ENCODE data around the gene TMPRSS6. TPM values are rescaled to one million over a fixed set of nuclear protein-coding genes. Genes with fewer than 3 reads are reported as not detected.

Gene TMPRSS6
- total and polyA plus RNA-seq, 2 donors from 2014 or later = 1.4 TPM; not detected in 1

GRCh38 chr22:37082251-37082873, 27.2 kb downstream of the TMPRSS6 start:
- Histone ChIP-seq H3K36me3 (ENCODE audit: control insufficient read depth in 2 of 3, insufficient read depth in 3 of 3, low read length in 3 of 3) (no peaks in the 10 kb centered on the region), H3K27me3 (ENCODE audit: control insufficient read depth, insufficient read depth, low read length) (no peaks in the 10 kb centered on the region)

GRCh38 chr22:37080838-37081237, 28.7 kb downstream of the TMPRSS6 start:
- no peak for FAIRE-seq
- no peak for DNase-seq
- Histone ChIP-seq H3K9ac (ENCODE audit: low read length in 3 of 3) (no peak overlapping the region), H3K4me1 (ENCODE audit: control insufficient read depth in 2 of 3, insufficient read depth in 2 of 3, low read depth in 1 of 3, low read length in 3 of 3) (peaks cover 0 to 3% (median 0%) of the 10 kb centered on the region in 3 donors), H3K36me3 (ENCODE audit: control insufficient read depth in 2 of 3, insufficient read depth in 3 of 3, low read length in 3 of 3) (no peaks in the 10 kb centered on the region), H3K27ac (ENCODE audit: low read depth in 2 of 2, low read length in 2 of 2) (no peak overlapping the region), H3K4me3 (ENCODE audit: low read length in 3 of 3) (no peak overlapping the region), H3K9me3 (ENCODE audit: control insufficient read depth in 2 of 3, insufficient read depth in 1 of 3, low read length in 3 of 3) (no peaks in the 10 kb centered on the region), H3K27me3 (ENCODE audit: control insufficient read depth, insufficient read depth, low read length) (no peaks in the 10 kb centered on the region)
- TF ChIP-seq, protein P1, sequence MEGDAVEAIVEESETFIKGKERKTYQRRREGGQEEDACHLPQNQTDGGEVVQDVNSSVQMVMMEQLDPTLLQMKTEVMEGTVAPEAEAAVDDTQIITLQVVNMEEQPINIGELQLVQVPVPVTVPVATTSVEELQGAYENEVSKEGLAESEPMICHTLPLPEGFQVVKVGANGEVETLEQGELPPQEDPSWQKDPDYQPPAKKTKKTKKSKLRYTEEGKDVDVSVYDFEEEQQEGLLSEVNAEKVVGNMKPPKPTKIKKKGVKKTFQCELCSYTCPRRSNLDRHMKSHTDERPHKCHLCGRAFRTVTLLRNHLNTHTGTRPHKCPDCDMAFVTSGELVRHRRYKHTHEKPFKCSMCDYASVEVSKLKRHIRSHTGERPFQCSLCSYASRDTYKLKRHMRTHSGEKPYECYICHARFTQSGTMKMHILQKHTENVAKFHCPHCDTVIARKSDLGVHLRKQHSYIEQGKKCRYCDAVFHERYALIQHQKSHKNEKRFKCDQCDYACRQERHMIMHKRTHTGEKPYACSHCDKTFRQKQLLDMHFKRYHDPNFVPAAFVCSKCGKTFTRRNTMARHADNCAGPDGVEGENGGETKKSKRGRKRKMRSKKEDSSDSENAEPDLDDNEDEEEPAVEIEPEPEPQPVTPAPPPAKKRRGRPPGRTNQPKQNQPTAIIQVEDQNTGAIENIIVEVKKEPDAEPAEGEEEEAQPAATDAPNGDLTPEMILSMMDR (IDR thresholded peaks at IDR 0.05; ENCODE audit: borderline replicate concordance, extremely low read depth, insufficient read depth) = no peak
- intact Hi-C loops (cut with DNase I) = loop anchor here (10.0 kb wide), 1 partner anchor 124 kb away; no protein-coding TSS in a partner anchor

More at GRCh38 chr22:37082251-37082873, 27.2 kb downstream of the TMPRSS6 start:
- intact Hi-C loops (cut with DNase I) = loop anchor here (10.0 kb wide), 1 partner anchor 122 kb away; no protein-coding TSS in a partner anchor
- Histone ChIP-seq H3K9me3 (ENCODE audit: control insufficient read depth in 2 of 3, insufficient read depth in 1 of 3, low read length in 3 of 3) (no peaks in the 10 kb centered on the region), H3K4me1 (ENCODE audit: control insufficient read depth in 2 of 3, insufficient read depth in 2 of 3, low read depth in 1 of 3, low read length in 3 of 3) (peaks cover 0 to 3% (median 0%) of the 10 kb centered on the region in 3 donors), H3K4me3 (ENCODE audit: low read length in 3 of 3) (no peak overlapping the region), H3K9ac (ENCODE audit: low read length in 3 of 3) (no peak overlapping the region), H3K27ac (ENCODE audit: low read depth in 2 of 2, low read length in 2 of 2) (no peak overlapping the region)
- TF ChIP-seq, protein P1 (IDR thresholded peaks at IDR 0.05; ENCODE audit: borderline replicate concordance, extremely low read depth, insufficient read depth) = no peak
- DNase-seq (no peak), FAIRE-seq (no peak)

- Histone ChIP-seq H3K27me3 (ENCODE audit: control insufficient read depth, insufficient read depth, low read length) (no peaks in the 10 kb centered on the region), H3K9me3 (ENCODE audit: control insufficient read depth in 2 of 3, insufficient read depth in 1 of 3, low read length in 3 of 3) (no peaks in the 10 kb centered on the region), H3K9ac (ENCODE audit: low read length in 3 of 3) (no peak overlapping the region), H3K27ac (ENCODE audit: low read depth in 2 of 2, low read length in 2 of 2) (no peak overlapping the region), H3K4me1 (ENCODE audit: control insufficient read depth in 2 of 3, insufficient read depth in 2 of 3, low read depth in 1 of 3, low read length in 3 of 3) (peaks cover 0 to 3% (median 0%) of the 10 kb centered on the region in 3 donors), H3K4me3 (ENCODE audit: low read length in 3 of 3) (no peak overlapping the region), H3K36me3 (ENCODE audit: control insufficient read depth in 2 of 3, insufficient read depth in 3 of 3, low read length in 3 of 3) (no peaks in the 10 kb centered on the region)
- TF ChIP-seq, protein P1 (IDR thresholded peaks at IDR 0.05; ENCODE audit: borderline replicate concordance, extremely low read depth, insufficient read depth) = no peak
- intact Hi-C loops (cut with DNase I) = loop anchor here (10.0 kb wide), 1 partner anchor 124 kb away; no protein-coding TSS in a partner anchor
- DNase-seq (no peak), FAIRE-seq (no peak)
Observed at GRCh38 chr22:37080438-37080837, 29.1 kb downstream of the TMPRSS6 start.

Data from kidney (tissue), 14 donors.